ENCODE data around the gene CRTAC1. TPM values are rescaled to one million over a fixed set of nuclear protein-coding genes. Genes with fewer than 3 reads are reported as not detected.

CRTAC1 gene
- total and polyA plus RNA-seq, 2 donors (not counting 3 experiments of a cell fraction or from before 2014, with no cell fraction given), result 1.4 to 3.0 TPM

DNA sequence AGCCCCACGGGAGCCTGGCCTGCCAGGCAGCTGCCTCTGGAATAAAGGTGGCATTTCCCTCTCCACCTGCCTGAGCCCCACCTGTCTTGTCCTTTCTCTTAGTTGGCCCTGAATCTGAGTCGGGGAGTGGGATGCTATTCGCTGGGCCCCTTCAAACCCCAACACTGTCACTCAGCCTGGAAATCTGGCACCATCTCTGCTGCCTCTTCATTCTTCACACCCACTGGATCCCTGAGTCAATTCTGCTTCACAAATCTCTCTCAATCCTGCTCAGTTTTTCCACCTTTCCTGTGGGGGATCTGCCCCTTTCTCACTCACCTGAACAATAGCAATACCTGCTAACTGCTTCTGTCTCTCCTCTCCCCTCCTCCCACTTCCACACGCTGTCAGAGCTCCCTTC is 10.6 kb downstream of the CRTAC1 start:
- POLR2A ChIA-PET, result no interaction called here
- FAIRE-seq (no peak), DNase-seq (ENCODE audit: low read depth, low spot score) (no peak)
- dilution Hi-C loops (cut with MboI; ENCODE audit: extremely low pct_ligation_motif_present, low sequenced_read_pairs) (no loop called here), intact Hi-C loops (cut with micrococcal nuclease) (no loop called here)
- Histone ChIP-seq H3K9me3 (replicated peaks; ENCODE audit: control insufficient read depth, insufficient read depth, low read length) (no peaks in the 10 kb centered on the region), H3K27me3 (ENCODE audit: control insufficient read depth in 2 of 2, insufficient read depth in 2 of 2, low read length in 2 of 2) (no peaks in the 10 kb centered on the region), H3K9ac (replicated peaks; ENCODE audit: extremely low read depth, insufficient read depth, low read length) (no peak overlapping the region), H3K27ac (ENCODE audit: insufficient read depth, low read depth, low read length) (no peak overlapping the region), H2AFZ (ENCODE audit: low read depth, low read length) (no peak overlapping the region), H3K36me3 (ENCODE audit: control insufficient read depth in 2 of 2, extremely low read depth in 1 of 2, insufficient read depth in 2 of 2, low read length in 2 of 2) (no peaks in the 10 kb centered on the region), H3K79me2 (ENCODE audit: control insufficient read depth, insufficient read depth, low read length) (no peaks in the 10 kb centered on the region), H3K4me2 (ENCODE audit: insufficient read depth, low read length) (no peak overlapping the region), H4K20me1 (replicated peaks; ENCODE audit: control insufficient read depth, extremely low read depth, insufficient read depth, low read length) (no peaks in the 10 kb centered on the region), H3K9me1 (replicated peaks; ENCODE audit: control insufficient read depth, extremely low read depth, insufficient read depth, low read length) (no peaks in the 10 kb centered on the region), H3K4me3 (replicated peaks in 1 of 3; ENCODE audit: insufficient read depth in 1 of 3, low read depth in 1 of 3, low read length in 3 of 3) (no peak overlapping the region), H3K4me1 (ENCODE audit: control insufficient read depth, extremely low read depth, insufficient read depth, low read length) (no peaks in the 10 kb centered on the region)
- CTCF ChIA-PET, result interaction anchor here (0.9 to 2.6 kb wide), 2 partner anchors 9 to 22 kb away, joined by 3 to 9 read pairs; no protein-coding TSS in a partner anchor
- TF ChIP-seq MYC (IDR thresholded peaks at IDR 0.05; ENCODE audit: low read depth, low read length), result no peak
- TF ChIP-seq CTCF (IDR thresholded peaks at IDR 0.05; ENCODE audit: extremely low read depth in 1 of 2, insufficient read depth in 1 of 2, low read depth in 1 of 2, low read length in 2 of 2), result no peak
- no peak for TF ChIP-seq JUN (IDR thresholded peaks at IDR 0.05; ENCODE audit: borderline replicate concordance, insufficient read depth, insufficient read length, low read depth)
- TF ChIP-seq MAX (IDR thresholded peaks at IDR 0.05; ENCODE audit: insufficient read depth, insufficient read length), result no peak
- no peak for TF ChIP-seq POLR2A (IDR thresholded peaks at IDR 0.05; ENCODE audit: low read depth, low read length)
- no peak for TF ChIP-seq FOS (IDR thresholded peaks at IDR 0.05; ENCODE audit: borderline replicate concordance, insufficient read depth, low read length)
- TF ChIP-seq GATA2 (IDR thresholded peaks at IDR 0.05; ENCODE audit: insufficient read depth, insufficient read length, low read depth, low read length), result no peak
- no peak for TF ChIP-seq POLR2AphosphoS5 (IDR thresholded peaks at IDR 0.05; ENCODE audit: insufficient read depth, low read depth, low read length)
- TF ChIP-seq EZH2 (IDR thresholded peaks at IDR 0.05; ENCODE audit: borderline replicate concordance, low read depth, low read length, severe bottlenecking), result no peak
- BruUV-seq (replicated peaks), result no TSS peak
